GM19043 (cell line): ENCODE measurements around the gene DHH.
A peak's percentile ranks its signal among the peaks of the same experiment; 100 is the strongest.

ENCODE experiments used
- ATAC-seq: cut with Tn5 transposase; IDR thresholded peaks from one replicate; pipeline ENCODE4 v1.9.1; 2021; ENCODE audit warnings: low read depth; ENCODE audit not compliant: unreplicated experiment

The DHH gene

GRCh38 chr12:49109641-49110463, 15.3 kb upstream of the DHH start:
- no peak for ATAC-seq

DNA sequence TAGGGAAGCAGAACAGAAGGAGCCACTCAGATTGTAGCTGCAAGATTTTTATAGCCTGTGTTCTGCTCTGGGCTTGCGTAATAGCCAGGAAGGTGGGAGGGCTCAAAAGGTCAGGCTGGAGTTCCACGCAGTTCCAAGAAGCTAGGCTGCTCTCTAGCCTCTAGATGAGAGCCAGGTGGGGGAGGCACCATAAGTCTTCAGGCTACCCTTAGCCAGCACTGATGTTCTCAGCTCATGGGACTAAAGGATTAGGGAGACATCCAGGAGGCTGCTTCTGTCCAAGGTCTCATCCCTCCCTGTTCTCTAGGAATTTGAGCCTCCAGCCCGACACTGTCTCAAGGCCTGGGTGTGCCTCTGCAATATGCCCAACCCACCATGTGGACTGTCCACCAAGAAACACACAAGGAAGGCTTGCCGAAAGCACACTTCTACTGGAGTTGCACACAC, 14.4 kb upstream of the DHH start:
- no peak for ATAC-seq

GRCh38 chr12:49105504-49106084, 11.0 kb upstream of the DHH start:
- ATAC-seq: no peak

- no peak for ATAC-seq
Observed at GRCh38 chr12:49104822-49105221, 10.2 kb upstream of the DHH start.

GRCh38 chr12:49100380-49100779, 5.8 kb upstream of the DHH start:
- ATAC-seq: no peak

DNA sequence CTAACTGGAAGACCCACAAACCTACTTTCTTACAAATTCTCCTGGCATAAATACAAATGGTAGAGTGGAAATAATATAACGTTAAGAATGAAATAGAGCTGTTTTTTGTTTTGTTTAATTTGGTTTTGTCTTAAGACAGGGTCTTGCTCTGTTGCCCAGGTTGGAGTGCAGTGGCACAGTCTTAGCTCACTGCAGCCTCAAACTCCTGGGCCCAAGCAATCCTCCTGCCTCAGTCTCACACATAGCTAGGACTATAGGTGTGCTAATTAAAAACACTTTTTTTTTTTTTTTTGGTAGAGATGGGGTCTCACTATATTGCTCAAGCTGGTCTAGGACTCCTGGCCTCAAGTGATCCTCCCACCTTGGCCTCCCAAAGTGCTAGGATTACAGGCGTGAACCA, 4.1 kb upstream of the DHH start:
- ATAC-seq: no peak

DNA sequence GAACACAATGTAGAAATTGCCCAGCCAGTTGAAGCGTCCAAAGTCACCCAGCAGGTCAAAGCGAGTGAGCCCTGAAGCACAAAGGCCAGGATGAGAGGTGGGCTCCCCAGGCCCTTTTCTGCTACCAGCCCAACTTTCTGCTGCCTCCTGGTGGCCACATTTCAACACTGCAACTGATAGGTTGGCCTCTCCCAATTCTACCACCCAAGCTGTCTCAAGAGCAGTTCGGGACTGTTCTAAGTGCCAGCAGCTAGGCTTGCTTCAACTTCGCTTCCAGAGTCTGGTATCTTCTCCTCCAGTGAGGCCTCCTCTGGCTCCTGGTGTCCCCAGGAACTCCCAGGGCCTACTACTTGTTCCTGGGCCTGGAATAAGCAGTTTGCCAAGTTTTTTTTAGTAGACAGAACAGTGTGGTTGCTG, 3.4 kb upstream of the DHH start:
- ATAC-seq: no peak

- no peak for ATAC-seq
Observed at GRCh38 chr12:49097381-49097780, 2.8 kb upstream of the DHH start.

- no peak for ATAC-seq
Observed at GRCh38 chr12:49094975-49095365, 369 bp upstream of the DHH start.

GRCh38 chr12:49093792-49094159, 825 bp downstream of the DHH start:
- ATAC-seq: no peak

DNA sequence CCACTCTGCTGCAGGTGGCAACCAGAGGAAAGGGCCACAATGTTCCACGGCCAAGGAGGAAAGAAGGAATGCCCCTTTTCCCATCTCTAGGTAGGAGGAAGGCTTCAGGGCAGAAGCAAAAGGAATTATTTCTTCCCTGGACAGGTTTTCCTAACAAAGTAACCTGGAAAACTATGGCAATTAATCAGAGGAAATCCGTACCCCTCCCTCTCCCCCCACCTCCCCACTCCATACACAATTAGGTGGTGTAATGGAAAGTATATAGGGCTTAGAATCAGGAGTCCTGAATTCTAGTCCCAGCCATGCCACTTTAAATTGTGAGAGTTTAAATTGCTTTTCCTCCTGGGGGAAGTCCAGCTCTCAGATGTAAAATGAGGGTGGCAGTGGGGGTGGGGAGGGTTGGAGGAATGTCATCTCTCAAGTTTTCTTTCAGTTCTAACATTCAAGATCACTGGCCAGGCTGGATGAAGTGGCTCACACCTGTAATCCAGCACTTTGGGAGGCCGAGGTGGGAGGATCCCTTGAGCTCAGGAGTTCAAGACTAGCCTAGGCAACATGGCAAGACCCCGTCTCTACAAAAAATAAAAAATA, 1.7 kb downstream of the DHH start:
- no peak for ATAC-seq

DNA sequence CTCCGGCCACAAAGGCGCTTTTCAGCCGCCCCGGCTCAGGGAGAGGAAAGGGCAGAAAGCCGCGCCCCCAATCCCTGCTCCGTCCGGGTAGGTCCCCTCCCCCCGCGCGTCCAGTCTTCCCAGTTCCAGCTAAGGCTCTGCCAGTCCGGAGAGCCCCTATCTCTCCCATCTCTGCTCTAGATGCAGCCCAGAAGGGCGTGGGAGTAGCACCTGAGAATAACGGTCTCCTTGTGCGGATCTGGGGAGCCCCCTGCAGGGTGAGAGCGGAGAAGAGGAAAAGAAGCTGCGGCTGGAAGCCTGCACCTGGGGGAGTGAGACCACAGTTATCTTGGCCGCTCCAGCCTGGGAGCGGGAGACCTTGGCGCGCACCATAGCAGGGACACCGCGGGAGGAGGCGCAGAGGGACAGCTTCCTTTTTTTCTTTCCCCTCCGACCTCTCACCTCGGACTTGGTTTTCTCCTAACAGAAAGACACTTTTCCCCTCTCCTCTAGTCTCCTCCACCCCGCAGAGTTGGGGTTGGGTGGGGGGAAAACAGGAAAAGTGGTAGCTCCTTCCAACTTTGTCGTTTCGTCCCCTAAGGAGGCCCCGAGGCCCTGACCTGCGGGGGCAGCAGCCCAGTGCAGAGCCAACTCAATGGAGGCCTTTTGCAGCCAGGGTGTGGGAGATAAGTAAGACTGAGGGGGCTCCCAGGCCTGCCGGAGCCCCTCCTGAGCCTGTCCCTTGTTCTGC, 2.4 kb downstream of the DHH start:
- ATAC-seq: no peak

- ATAC-seq: no peak
Observed at GRCh38 chr12:49091836-49092085, 2.8 kb downstream of the DHH start.

GRCh38 chr12:49091056-49091835, 3.4 kb downstream of the DHH start:
- no peak for ATAC-seq

DNA sequence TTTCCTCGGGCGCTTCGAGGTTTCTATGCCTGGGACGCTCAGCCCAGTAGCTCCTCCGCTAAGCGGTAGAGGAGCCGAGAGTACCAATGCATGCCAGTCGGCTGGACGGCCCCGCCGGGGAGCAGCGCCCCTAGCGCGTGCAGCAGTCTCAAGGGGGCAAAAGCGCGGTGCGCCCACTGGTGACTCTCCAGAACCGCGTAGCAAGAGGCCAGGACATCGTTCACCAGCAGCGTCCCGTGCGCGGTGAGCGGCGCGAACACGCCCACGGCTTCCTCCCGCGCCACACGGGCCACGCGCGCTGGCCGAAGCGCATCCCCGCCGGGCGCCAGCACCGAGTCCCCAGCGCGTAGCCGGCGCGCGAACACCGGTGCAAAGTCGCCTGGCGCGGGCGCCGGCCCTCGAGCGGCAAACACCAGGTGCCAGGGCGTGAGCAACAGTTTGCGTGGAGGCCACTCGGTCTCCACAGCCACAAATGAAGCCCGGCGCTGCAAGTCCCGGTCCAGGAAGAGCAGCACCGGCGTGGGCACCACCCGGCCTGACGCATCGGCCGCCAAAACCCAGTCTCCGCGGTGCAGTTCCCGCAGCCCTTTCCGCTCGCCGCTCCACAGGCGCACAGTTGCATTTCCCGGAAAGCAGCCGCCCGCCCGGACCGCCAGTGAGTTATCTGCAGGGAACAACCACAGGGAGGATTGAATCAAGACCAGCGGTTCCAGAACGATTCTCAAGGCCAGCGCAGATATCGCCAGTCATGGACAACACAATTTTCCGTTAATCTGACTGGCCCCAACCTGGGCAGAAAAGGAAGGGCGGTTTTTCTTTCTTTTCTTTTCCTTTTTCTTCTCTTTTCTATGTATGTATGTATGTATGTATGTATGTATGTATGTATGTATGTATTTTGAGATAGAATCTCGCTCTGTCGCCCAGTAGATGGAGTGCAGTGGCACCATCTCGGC, 4.5 kb downstream of the DHH start:
- no peak for ATAC-seq

DNA sequence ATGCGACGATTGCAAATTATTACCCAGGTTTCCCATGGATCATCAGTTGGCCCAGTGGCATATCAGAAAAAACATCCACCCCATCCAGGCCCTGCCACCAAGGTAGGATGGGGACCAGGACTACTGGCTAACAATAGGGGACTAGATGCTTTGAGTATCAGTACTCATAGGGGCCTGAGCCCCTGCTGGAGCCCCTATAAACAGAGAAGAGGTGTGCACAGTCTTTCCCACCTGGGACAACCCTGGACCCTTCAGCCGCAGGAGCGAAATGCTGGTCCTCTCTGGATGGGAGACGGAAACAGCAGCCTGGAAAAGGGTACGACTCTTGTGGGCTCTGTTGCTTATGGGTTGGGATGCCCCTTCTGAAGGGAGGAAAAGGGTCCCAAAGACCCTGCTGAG, 5.7 kb downstream of the DHH start:
- ATAC-seq: no peak

GRCh38 chr12:49088150-49088931, 6.3 kb downstream of the DHH start:
- ATAC-seq: peak; percentile 87

DNA sequence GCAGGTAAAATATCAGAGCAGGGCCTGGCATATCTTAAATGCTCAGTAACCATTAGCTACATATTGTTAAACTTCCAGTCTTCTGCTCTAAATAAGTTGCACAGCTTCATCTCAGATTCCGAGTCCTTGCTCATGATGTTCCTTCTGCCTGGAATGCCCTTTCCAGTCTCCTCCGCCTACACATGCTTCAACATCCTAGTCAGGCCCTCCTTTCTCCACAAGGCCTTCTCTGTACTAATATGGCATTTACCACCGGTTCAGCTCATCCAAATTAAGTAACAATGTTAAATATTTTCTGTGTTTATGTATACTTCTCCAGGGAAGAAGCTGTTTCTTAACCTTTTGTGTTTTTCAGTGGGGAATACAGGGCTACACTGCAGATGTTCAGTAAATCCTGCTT, 8.5 kb downstream of the DHH start:
- no peak for ATAC-seq

DNA sequence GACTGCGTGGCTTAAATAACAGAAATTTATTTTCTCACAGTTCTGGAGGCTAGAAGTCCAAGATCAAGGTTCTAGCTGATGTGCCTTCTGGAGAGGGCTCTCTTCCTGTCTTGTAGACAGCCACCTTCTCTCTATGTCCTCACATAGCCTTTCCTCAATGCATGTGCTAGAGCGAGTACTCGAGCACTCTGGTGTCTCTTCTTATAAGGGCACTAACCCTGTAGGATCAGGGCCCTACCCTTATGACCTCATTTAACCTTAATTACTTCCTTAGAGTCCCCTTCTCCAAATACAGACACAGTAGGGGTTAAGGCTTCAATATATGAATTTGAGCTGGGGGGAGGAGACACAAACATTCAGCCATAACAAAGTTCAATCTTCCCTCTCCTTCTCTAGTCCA, 10.2 kb downstream of the DHH start:
- no peak for ATAC-seq
